ENCODE results near the gene DACT2.
"Not testable (repeated sequence)": the region's sequence is repeated elsewhere in the genome, so short reads cannot be mapped to it uniquely, and the experiment has no call there.

Gene DACT2

GRCh38 chr6:168363811-168364792 is 44.5 kb upstream of the DACT2 start:
- Histone ChIP-seq H3K4me1 (peaks cover 0 to 16% (median 7%) of the 10 kb centered on the region in 10 experiments; a peak in 14 of 20 replicates), H4K20me1 (no peaks in the 10 kb centered on the region), H3K36me3 (no peaks in the 10 kb centered on the region), H3K27ac (no peak overlapping the region), H3K4me3 (no peak overlapping the region), H3K27me3 (peaks cover 0 to 8% (median 0%) of the 10 kb centered on the region in 11 experiments; a peak in 4 of 22 replicates), H3K9ac (no peak overlapping the region), H3K4me2 (no peak overlapping the region), H3K9me3 (replicated peaks in 1 of 11) (peaks cover 8 to 34% (median 20%) of the 10 kb centered on the region in 11 experiments; a peak in 19 of 22 replicates)
- TF ChIP-seq Cebpa-rat (IDR thresholded peaks at IDR 0.05), result no peak

GRCh38 chr6:168363302-168363701 is 43.7 kb upstream of the DACT2 start:
- H3K27me3 ChIP-seq, result peaks cover 0 to 8% (median 0%) of the 10 kb centered on the region in 11 experiments; a peak in 4 of 22 replicates
- H3K4me2 ChIP-seq, result no peak overlapping the region
- no peaks in the 10 kb centered on the region for H4K20me1 ChIP-seq
- TF ChIP-seq Cebpa-rat (IDR thresholded peaks at IDR 0.05), result no peak
- H3K9me3 ChIP-seq (replicated peaks in 1 of 11), result peaks cover 8 to 34% (median 20%) of the 10 kb centered on the region in 11 experiments; a peak in 19 of 22 replicates
- H3K27ac ChIP-seq, result no peak overlapping the region
- H3K4me1 ChIP-seq, result peaks cover 0 to 13% (median 7%) of the 10 kb centered on the region in 10 experiments; a peak in 14 of 20 replicates
- no peaks in the 10 kb centered on the region for H3K36me3 ChIP-seq
- H3K9ac ChIP-seq, result no peak overlapping the region
- no peak overlapping the region for H3K4me3 ChIP-seq

- peaks cover 0 to 10% (median 5%) of the 10 kb centered on the region in 10 experiments; a peak in 14 of 20 replicates for H3K4me1 ChIP-seq
- no peak overlapping the region for H3K4me3 ChIP-seq
- no peaks in the 10 kb centered on the region for H4K20me1 ChIP-seq
- no peaks in the 10 kb centered on the region for H3K36me3 ChIP-seq
- no peak overlapping the region for H3K4me2 ChIP-seq
- peaks cover 0 to 4% (median 0%) of the 10 kb centered on the region in 11 experiments; a peak in 2 of 22 replicates for H3K27me3 ChIP-seq
- no peak overlapping the region for H3K9ac ChIP-seq
- H3K27ac ChIP-seq, result no peak overlapping the region
- peaks cover 8 to 34% (median 20%) of the 10 kb centered on the region in 11 experiments; a peak in 19 of 22 replicates for H3K9me3 ChIP-seq (replicated peaks in 1 of 11)
- no peak for TF ChIP-seq Cebpa-rat (IDR thresholded peaks at IDR 0.05)
These were observed 42.9 kb upstream of the DACT2 start for GRCh38 chr6:168362276-168362990.

- no peaks in the 10 kb centered on the region for H3K36me3 ChIP-seq
- H3K27me3 ChIP-seq, result no peaks in the 10 kb centered on the region
- H3K4me2 ChIP-seq, result no peak overlapping the region
- H3K9me3 ChIP-seq (replicated peaks in 1 of 11), result peaks cover 8 to 34% (median 20%) of the 10 kb centered on the region in 11 experiments; a peak in 19 of 22 replicates
- H3K27ac ChIP-seq, result no peak overlapping the region
- peaks cover 0 to 3% (median 0%) of the 10 kb centered on the region in 10 experiments; a peak in 2 of 20 replicates for H3K4me1 ChIP-seq
- TF ChIP-seq Cebpa-rat (IDR thresholded peaks at IDR 0.05), result no peak
- no peak overlapping the region for H3K4me3 ChIP-seq
- no peak overlapping the region for H3K9ac ChIP-seq
- H4K20me1 ChIP-seq, result no peaks in the 10 kb centered on the region
These were observed 42.2 kb upstream of the DACT2 start for GRCh38 chr6:168361766-168362165.

DNA sequence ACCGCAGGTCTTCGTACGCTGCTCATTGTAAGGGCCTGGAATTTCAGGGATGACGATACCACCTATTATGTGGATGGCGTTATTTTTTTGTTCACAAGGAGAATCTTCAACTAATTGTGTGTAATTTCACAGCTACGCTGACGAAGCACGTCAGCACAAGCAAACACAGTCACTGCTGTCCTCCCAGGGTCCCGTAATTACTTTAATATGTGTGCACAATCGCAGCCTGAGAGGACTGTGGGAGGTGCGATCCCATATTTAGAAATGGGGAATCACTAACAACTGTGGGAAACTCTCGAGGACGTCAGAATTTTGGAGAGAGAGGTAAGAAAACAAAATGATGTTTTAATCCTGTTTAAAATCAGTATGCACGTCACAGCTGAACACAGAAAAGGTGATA is 40.2 kb upstream of the DACT2 start:
- Histone ChIP-seq H4K20me1 (no peaks in the 10 kb centered on the region), H3K4me1 (peaks cover 0 to 3% (median 0%) of the 10 kb centered on the region in 10 experiments; a peak in 3 of 20 replicates), H3K9ac (no peak overlapping the region), H3K9me3 (replicated peaks in 1 of 11) (peaks cover 8 to 23% (median 10%) of the 10 kb centered on the region in 11 experiments; a peak in 18 of 22 replicates), H3K36me3 (no peaks in the 10 kb centered on the region), H3K27me3 (no peaks in the 10 kb centered on the region), H3K4me2 (no peak overlapping the region), H3K27ac (no peak overlapping the region), H3K4me3 (no peak overlapping the region)
- TF ChIP-seq Cebpa-rat (IDR thresholded peaks at IDR 0.05), result no peak

DNA sequence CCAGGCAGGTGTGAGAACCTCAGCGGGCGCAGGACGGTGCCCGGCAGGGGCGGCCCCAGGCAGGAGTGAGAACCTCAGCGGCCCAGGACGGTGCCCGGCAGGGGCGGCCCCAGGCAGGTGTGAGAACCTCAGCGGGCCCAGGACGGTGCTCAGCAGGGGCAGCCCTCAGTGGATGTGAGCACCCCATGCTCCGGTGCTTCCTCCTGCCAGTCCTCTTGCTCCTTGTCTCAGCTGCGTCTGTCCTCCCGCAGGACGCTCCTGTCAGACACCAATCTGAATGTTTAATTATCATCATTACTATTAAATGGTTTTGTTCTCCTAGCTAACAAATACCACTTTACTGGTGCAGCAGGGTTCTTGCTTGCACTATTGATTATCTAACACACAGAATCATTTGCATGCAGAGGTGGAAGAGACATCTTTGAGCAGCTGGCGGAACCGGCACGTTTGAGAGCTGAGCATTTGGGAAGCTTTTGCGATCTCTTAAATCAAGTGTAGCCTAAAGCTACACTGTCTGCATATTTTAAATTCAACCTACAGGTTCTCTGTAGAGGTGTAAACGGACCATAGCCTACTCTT is 39.4 kb upstream of the DACT2 start:
- Histone ChIP-seq H3K27ac (no peak overlapping the region), H3K9me3 (replicated peaks in 1 of 11) (peaks cover 8 to 23% (median 10%) of the 10 kb centered on the region in 11 experiments; a peak in 18 of 22 replicates), H3K27me3 (no peaks in the 10 kb centered on the region), H3K4me1 (peaks cover 0 to 3% (median 0%) of the 10 kb centered on the region in 10 experiments; a peak in 3 of 20 replicates), H3K9ac (no peak overlapping the region), H4K20me1 (no peaks in the 10 kb centered on the region), H3K4me2 (no peak overlapping the region), H3K36me3 (no peaks in the 10 kb centered on the region), H3K4me3 (no peak overlapping the region)
- TF ChIP-seq Cebpa-rat (IDR thresholded peaks at IDR 0.05), result no peak

- not testable (repeated sequence) for H3K36me3 ChIP-seq, H3K9ac ChIP-seq, H3K27ac ChIP-seq, H3K4me2 ChIP-seq, H3K27me3 ChIP-seq, H3K4me3 ChIP-seq, H3K4me1 ChIP-seq, H4K20me1 ChIP-seq
- peaks cover 8 to 27% (median 10%) of the 10 kb centered on the region in 11 experiments; a peak in 19 of 22 replicates for H3K9me3 ChIP-seq (replicated peaks in 1 of 11)
These were observed 37.3 kb upstream of the DACT2 start for GRCh38 chr6:168356872-168357271.

- no peaks in the 10 kb centered on the region for H3K36me3 ChIP-seq
- no peaks in the 10 kb centered on the region for H3K27me3 ChIP-seq
- TF ChIP-seq Cebpa-rat (IDR thresholded peaks at IDR 0.05), result no peak
- H3K4me3 ChIP-seq, result no peak overlapping the region
- no peak overlapping the region for H3K9ac ChIP-seq
- no peak overlapping the region for H3K27ac ChIP-seq
- peaks cover 0 to 4% (median 0%) of the 10 kb centered on the region in 10 experiments; a peak in 8 of 20 replicates for H3K4me1 ChIP-seq
- H4K20me1 ChIP-seq, result no peaks in the 10 kb centered on the region
- peak overlapping the region in 4 of 11 experiments; percentile 20 to 62 (median 34); a peak in 4 of 22 replicates for H3K4me2 ChIP-seq
- peaks cover 0 to 24% (median under 1%) of the 10 kb centered on the region in 11 experiments; a peak in 7 of 22 replicates for H3K9me3 ChIP-seq (replicated peaks in 1 of 11)
These were observed 36.3 kb upstream of the DACT2 start for GRCh38 chr6:168355716-168356522.
